Panc1 (cell line): Measurements from ENCODE around the gene SPATC1L. TPM values are rescaled to one million over a fixed set of nuclear protein-coding genes. Genes with fewer than 3 reads are reported as not detected.
"Not testable (repeated sequence)": the region's sequence is repeated elsewhere in the genome, so short reads cannot be mapped to it uniquely, and the experiment has no call there.

Experiments used
- ATAC-seq: fragments of 200-7000 bp; cut with Tn5 transposase; 2 replicates; pipeline ENCODE4 v1.9.1; 2020; ENCODE audit warnings: mild to moderate bottlenecking, moderate library complexity
- BruUV-seq: library from RNA; stranded (reverse); fragments of 400-500 nt; replicated peaks from 2 replicates; lab custom pipeline; 2021; lab: Mats Ljungman, UMichigan
- CTCF ChIA-PET: fragments of 300-600 bp; sonication (Branson Sonifier 250); formaldehyde crosslinking; loops from one replicate; lab custom pipeline; 2022; ENCODE audit warnings: antibody characterized with exemption; lab: Charles Lee
- POLR2A ChIA-PET: fragments of 300-600 bp; sonication (Branson Sonifier 250); formaldehyde crosslinking; loops from one replicate; lab custom pipeline; 2022; ENCODE audit warnings: antibody characterized with exemption; lab: Charles Lee
- DNase-seq: peaks from one replicate; pipeline ENCODE4 v3.0.0-alpha.2; 2010; ENCODE audit warnings: low read depth, low spot score
- H3K27ac ChIP-seq: 2 replicates; pipeline ENCODE4 v1.5.1; 2011; ENCODE audit warnings: mild to moderate bottlenecking, low read length, inconsistent platforms
- H3K27me3 ChIP-seq: fragments of 200-500 bp; sonication (Bioruptor generic); 2 replicates; pipeline ENCODE4 v1.6.0; 2014; ENCODE audit warnings: low read length, inconsistent platforms; ENCODE audit not compliant: control insufficient read depth, insufficient read depth
- H3K36me3 ChIP-seq: fragments of 200-500 bp; sonication (Bioruptor generic); 2 replicates; pipeline ENCODE4 v1.5.1; 2014; ENCODE audit warnings: inconsistent platforms, mild to moderate bottlenecking, low read length, moderate library complexity; ENCODE audit not compliant: control insufficient read depth, insufficient read depth
- H3K4me1 ChIP-seq: 2 replicates; pipeline ENCODE4 v1.5.1; 2011; ENCODE audit warnings: inconsistent platforms, mild to moderate bottlenecking, low read length, moderate library complexity; ENCODE audit not compliant: control insufficient read depth, insufficient read depth
- H3K4me3 ChIP-seq, 2 experiments: 2 replicates each; pipeline ENCODE4 v1.5.1; 2011 to 2012; ENCODE audit warnings: low read depth in 2 of 2, low read length in 2 of 2, mild to moderate bottlenecking in 2 of 2, inconsistent platforms in 1 of 2, moderate library complexity in 1 of 2
- H3K9me3 ChIP-seq: fragments of 200-500 bp; sonication (Bioruptor generic); 2 replicates; pipeline ENCODE4 v1.5.1; 2014; ENCODE audit warnings: low read depth, mild to moderate bottlenecking, inconsistent platforms, low read length, moderate library complexity; ENCODE audit not compliant: control insufficient read depth, insufficient read depth
- CTCF ChIP-seq: fragments of 450-650 bp; IDR thresholded peaks from 2 replicates; pipeline ENCODE4 v1.5.1; 2017; ENCODE audit warnings: mild to moderate bottlenecking
- POLR2AphosphoS5 ChIP-seq: IDR thresholded peaks from 2 replicates; pipeline ENCODE4 v1.6.1; 2012; ENCODE audit warnings: mild to moderate bottlenecking, low read depth, low read length, moderate library complexity
- REST ChIP-seq, 2 experiments: IDR thresholded peaks; 2 replicates each; pipeline ENCODE4 v1.6.1; 2011 to 2012; ENCODE audit warnings: low read depth in 2 of 2, control low read depth in 1 of 2, low read length in 1 of 2, mild to moderate bottlenecking in 1 of 2, moderate library complexity in 1 of 2; ENCODE audit not compliant: insufficient read depth in 1 of 2
- SIN3A ChIP-seq: IDR thresholded peaks from 2 replicates; pipeline ENCODE4 v1.6.1; 2012; ENCODE audit warnings: low read depth, mild to moderate bottlenecking, low read length, moderate library complexity, borderline replicate concordance; ENCODE audit not compliant: insufficient read depth
- TCF7L2 ChIP-seq: IDR thresholded peaks from 2 replicates; pipeline ENCODE4 v1.6.1; 2011; ENCODE audit warnings: mild to moderate bottlenecking, low read depth, low read length, inconsistent platforms
- in situ Hi-C: cut with HindIII; loops from 2 replicates; pipeline ENCODE4 v1.10.0; 2016; ENCODE audit warnings: low sequenced_read_pairs, low pct_unique_long_range_greater_than_20kb
- intact Hi-C: fragments of 100-400 bp; cut with micrococcal nuclease; formaldehyde crosslinking; loops from one replicate; pipeline ENCODE4 v1.10.0; 2022; ENCODE audit not compliant: unreplicated experiment
- total RNA-seq: library from RNA; stranded (reverse); gene quantifications from one replicate; pipeline ENCODE4 v1.2.1, GENCODE V29; 2021; ENCODE audit not compliant: unreplicated experiment

Gene SPATC1L
- total RNA-seq, 1 experiment from 2014 or later = 0.26 TPM

- TF ChIP-seq REST (IDR thresholded peaks at IDR 0.05; ENCODE audit: insufficient read depth in 1 of 2, low read depth in 2 of 2, low read length in 1 of 2) (no peak), SIN3A (no peak)
- Histone ChIP-seq H3K4me1 (no peaks in the 10 kb centered on the region), H3K27me3 (no peaks in the 10 kb centered on the region), H3K9me3 (no peaks in the 10 kb centered on the region), H3K27ac (no peak overlapping the region), H3K36me3 (no peaks in the 10 kb centered on the region), H3K4me3 (no peak overlapping the region)
- DNase-seq (no peak), ATAC-seq (no peak)
- intact Hi-C loops = no loop called here
- ChIA-PET POLR2A (no interaction called here), CTCF (no interaction called here)
- in situ Hi-C loops = no loop called here
- no TSS peak for BruUV-seq
These were observed 5.3 kb downstream of the SPATC1L start for GRCh38 chr21:46178961-46179360.

- BruUV-seq, H3K9me3 ChIP-seq, CTCF ChIA-PET, ATAC-seq, DNase-seq, H3K4me1 ChIP-seq, H3K36me3 ChIP-seq, H3K27ac ChIP-seq, POLR2A ChIA-PET, intact Hi-C loops, H3K27me3 ChIP-seq, H3K4me3 ChIP-seq, in situ Hi-C loops: not testable (repeated sequence)
These were observed 7.7 kb downstream of the SPATC1L start for GRCh38 chr21:46176443-46177129.

- DNase-seq (no peak), ATAC-seq (no peak)
- in situ Hi-C loops (no loop called here), intact Hi-C loops (no loop called here)
- Histone ChIP-seq H3K9me3 (no peaks in the 10 kb centered on the region), H3K4me1 (no peaks in the 10 kb centered on the region), H3K36me3 (no peaks in the 10 kb centered on the region), H3K4me3 (no peak overlapping the region), H3K27ac (no peak overlapping the region), H3K27me3 (no peaks in the 10 kb centered on the region)
- ChIA-PET CTCF (no interaction called here), POLR2A (no interaction called here)
- BruUV-seq = no TSS peak
- TF ChIP-seq TCF7L2 = no peak
- no peak for TF ChIP-seq CTCF
- TF ChIP-seq REST (IDR thresholded peaks at IDR 0.05; ENCODE audit: insufficient read depth in 1 of 2, low read depth in 2 of 2, low read length in 1 of 2) = no peak
- no peak for TF ChIP-seq POLR2AphosphoS5
- no peak for TF ChIP-seq SIN3A
These were observed 10.7 kb downstream of the SPATC1L start for GRCh38 chr21:46173573-46173972.
